GM21360 (cell line): ENCODE measurements around the gene GPR158.

ENCODE experiments used
- ATAC-seq: cut with Tn5 transposase; IDR thresholded peaks from one replicate; pipeline ENCODE4 v1.9.1; 2021; ENCODE audit warnings: mild to moderate bottlenecking, moderate library complexity; ENCODE audit not compliant: unreplicated experiment

GPR158 gene

GRCh38 chr10:25191162-25191895 lies 16.5 kb downstream of the GPR158 start:
- ATAC-seq: no peak

GRCh38 chr10:25198151-25198550 lies 23.4 kb downstream of the GPR158 start:
- ATAC-seq: no peak

GRCh38 chr10:25206693-25207414 lies 32.1 kb downstream of the GPR158 start:
- ATAC-seq: no peak

GRCh38 chr10:25209618-25210017 lies 34.8 kb downstream of the GPR158 start:
- ATAC-seq: no peak

- ATAC-seq: no peak
These were observed 35.5 kb downstream of the GPR158 start for GRCh38 chr10:25210265-25210664.

- no peak for ATAC-seq
These were observed 45.4 kb downstream of the GPR158 start for GRCh38 chr10:25220156-25220555.

- no peak for ATAC-seq
These were observed 47.4 kb downstream of the GPR158 start for GRCh38 chr10:25222085-25222660.

- ATAC-seq: peak; percentile 68
These were observed 52.2 kb downstream of the GPR158 start for GRCh38 chr10:25226775-25227682.

GRCh38 chr10:25231751-25232150 lies 57.0 kb downstream of the GPR158 start:
- no peak for ATAC-seq

- no peak for ATAC-seq
These were observed 57.4 kb downstream of the GPR158 start for GRCh38 chr10:25232204-25232603.

GRCh38 chr10:25245165-25245564 lies 70.4 kb downstream of the GPR158 start:
- ATAC-seq: no peak

- no peak for ATAC-seq
These were observed 82.8 kb downstream of the GPR158 start for GRCh38 chr10:25257646-25258045.

- ATAC-seq: no peak
These were observed 86.3 kb downstream of the GPR158 start for GRCh38 chr10:25261110-25261509.

GRCh38 chr10:25261558-25261957 lies 86.8 kb downstream of the GPR158 start:
- no peak for ATAC-seq

GRCh38 chr10:25263931-25264330 lies 89.1 kb downstream of the GPR158 start:
- ATAC-seq: no peak

- ATAC-seq: no peak
These were observed 103.4 kb downstream of the GPR158 start for GRCh38 chr10:25278180-25278579.

- ATAC-seq: no peak
These were observed 105.3 kb downstream of the GPR158 start for GRCh38 chr10:25280076-25280475.

GRCh38 chr10:25280573-25280972 lies 105.8 kb downstream of the GPR158 start:
- ATAC-seq: no peak

GRCh38 chr10:25285809-25286208 lies 111.0 kb downstream of the GPR158 start:
- ATAC-seq: no peak

GRCh38 chr10:25288181-25288580 lies 113.4 kb downstream of the GPR158 start:
- no peak for ATAC-seq
